Activated T-cell treated with anti-CD3 and anti-CD28 coated beads, Interleukin-2, amount 50 U/mL, for 4 hours (primary cell): ENCODE measurements around the gene IPO11. TPM values are rescaled to one million over a fixed set of nuclear protein-coding genes. Genes with fewer than 3 reads are reported as not detected.
A peak's percentile ranks its signal among the peaks of the same experiment; 100 is the strongest.
"Not testable (repeated sequence)": the region's sequence is repeated elsewhere in the genome, so short reads cannot be mapped to it uniquely, and the experiment has no call there.

Experiments
- ATAC-seq, 2 donors: fragments of 200-7000 bp; cut with Tn5 transposase; one replicate each; pipeline ENCODE4 v1.10.0; 2021
- DNase-seq: peaks from one replicate; pipeline ENCODE4 v3.0.0-alpha.2; 2020
- H3K27me3 Mint-ChIP-seq: one replicate; pipeline ENCODE4 v1.8.0; 2021; ENCODE audit warnings: low read depth, mixed read lengths
- H3K36me3 Mint-ChIP-seq: one replicate; pipeline ENCODE4 v1.8.0; 2022; ENCODE audit warnings: mixed read lengths; ENCODE audit not compliant: insufficient read depth
- H3K4me1 Mint-ChIP-seq: one replicate; pipeline ENCODE4 v1.8.0; 2021; ENCODE audit warnings: low read depth, mixed read lengths
- H3K4me3 Mint-ChIP-seq: one replicate; pipeline ENCODE4 v1.8.0; 2021; ENCODE audit warnings: mild to moderate bottlenecking, moderate library complexity, mixed read lengths
- H3K9me3 Mint-ChIP-seq: one replicate; pipeline ENCODE4 v1.8.0; 2021; ENCODE audit warnings: mixed read lengths
- total RNA-seq, 3 donors: library from RNA; stranded (reverse); gene quantifications; one replicate each; pipeline ENCODE4 v1.2.1, GENCODE V29; 2021

IPO11 gene
- total RNA-seq, 3 donors from 2014 or later: 56.1 to 70.4 (median 60.5) TPM

GRCh38 chr5:62560786-62561185 is 148.2 kb downstream of the IPO11 start:
- H3K27me3 Mint-ChIP-seq: no peaks in the 10 kb centered on the region
- ATAC-seq: no peak
- peaks cover 5% of the 10 kb centered on the region for H3K9me3 Mint-ChIP-seq
- peaks cover 42% of the 10 kb centered on the region for H3K36me3 Mint-ChIP-seq
- no peak overlapping the region for H3K4me3 Mint-ChIP-seq
- DNase-seq: no peak
- no peaks in the 10 kb centered on the region for H3K4me1 Mint-ChIP-seq

GRCh38 chr5:62561896-62562295 is 149.3 kb downstream of the IPO11 start:
- DNase-seq (no peak), ATAC-seq (no peak)
- H3K4me1 Mint-ChIP-seq: no peaks in the 10 kb centered on the region
- peaks cover 11% of the 10 kb centered on the region for H3K9me3 Mint-ChIP-seq
- peaks cover 45% of the 10 kb centered on the region for H3K36me3 Mint-ChIP-seq
- H3K4me3 Mint-ChIP-seq: no peak overlapping the region
- H3K27me3 Mint-ChIP-seq: no peaks in the 10 kb centered on the region

- no peak overlapping the region for H3K4me3 Mint-ChIP-seq
- H3K9me3 Mint-ChIP-seq: peaks cover 17% of the 10 kb centered on the region
- H3K4me1 Mint-ChIP-seq: no peaks in the 10 kb centered on the region
- ATAC-seq (no peak), DNase-seq (no peak)
- H3K27me3 Mint-ChIP-seq: no peaks in the 10 kb centered on the region
- H3K36me3 Mint-ChIP-seq: peaks cover 48% of the 10 kb centered on the region
Measured at GRCh38 chr5:62562867-62563266, 150.3 kb downstream of the IPO11 start.

- Mint-ChIP-seq H3K9me3 (peaks cover 24% of the 10 kb centered on the region), H3K36me3 (peaks cover 56% of the 10 kb centered on the region)
Measured at GRCh38 chr5:62564101-62564500, 151.5 kb downstream of the IPO11 start.

GRCh38 chr5:62565740-62566139 is 153.2 kb downstream of the IPO11 start:
- not testable (repeated sequence) for ATAC-seq, H3K4me3 Mint-ChIP-seq, H3K4me1 Mint-ChIP-seq, H3K27me3 Mint-ChIP-seq, DNase-seq
- H3K36me3 Mint-ChIP-seq: peaks cover 56% of the 10 kb centered on the region
- peaks cover 27% of the 10 kb centered on the region for H3K9me3 Mint-ChIP-seq

More at GRCh38 chr5:62564101-62564500, 151.5 kb downstream of the IPO11 start:
- H3K27me3 Mint-ChIP-seq: no peaks in the 10 kb centered on the region
- H3K4me1 Mint-ChIP-seq: peaks cover 1% of the 10 kb centered on the region
- DNase-seq: no peak
- H3K4me3 Mint-ChIP-seq: no peak overlapping the region
- no peak for ATAC-seq

- Mint-ChIP-seq H3K4me1 (peaks cover 5% of the 10 kb centered on the region), H3K9me3 (peaks cover 27% of the 10 kb centered on the region), H3K36me3 (peaks cover 50% of the 10 kb centered on the region), H3K4me3 (no peak overlapping the region), H3K27me3 (no peaks in the 10 kb centered on the region)
- DNase-seq (no peak), ATAC-seq (no peak)
Measured at GRCh38 chr5:62568143-62568542, 155.6 kb downstream of the IPO11 start.

- Mint-ChIP-seq H3K4me3 (no peak overlapping the region), H3K36me3 (peaks cover 48% of the 10 kb centered on the region)
Measured at GRCh38 chr5:62568800-62569432, 156.4 kb downstream of the IPO11 start.

GRCh38 chr5:62569470-62569869 is 156.9 kb downstream of the IPO11 start:
- H3K9me3 Mint-ChIP-seq: peaks cover 27% of the 10 kb centered on the region
- peaks cover 44% of the 10 kb centered on the region for H3K36me3 Mint-ChIP-seq
- no peaks in the 10 kb centered on the region for H3K27me3 Mint-ChIP-seq
- H3K4me1 Mint-ChIP-seq: peaks cover 8% of the 10 kb centered on the region
- no peak overlapping the region for H3K4me3 Mint-ChIP-seq
- ATAC-seq (peak; percentile 74 to 78), DNase-seq (no peak)

More at GRCh38 chr5:62568800-62569432, 156.4 kb downstream of the IPO11 start:
- H3K4me1 Mint-ChIP-seq: peaks cover 5% of the 10 kb centered on the region
- peak in 1 of 2 donors; percentile 14 for ATAC-seq
- no peaks in the 10 kb centered on the region for H3K27me3 Mint-ChIP-seq
- DNase-seq: no peak
- peaks cover 27% of the 10 kb centered on the region for H3K9me3 Mint-ChIP-seq

GRCh38 chr5:62572918-62573514 is 160.5 kb downstream of the IPO11 start:
- no peak for DNase-seq
- Mint-ChIP-seq H3K27me3 (no peaks in the 10 kb centered on the region), H3K4me3 (no peak overlapping the region), H3K4me1 (peaks cover 25% of the 10 kb centered on the region), H3K9me3 (peaks cover 8% of the 10 kb centered on the region), H3K36me3 (peaks cover 28% of the 10 kb centered on the region)
- ATAC-seq: no peak

GRCh38 chr5:62574599-62574998 is 162.0 kb downstream of the IPO11 start:
- Mint-ChIP-seq H3K4me3 (no peak overlapping the region), H3K9me3 (no peaks in the 10 kb centered on the region), H3K27me3 (no peaks in the 10 kb centered on the region), H3K4me1 (peaks cover 26% of the 10 kb centered on the region), H3K36me3 (peaks cover 17% of the 10 kb centered on the region)
- peak in 1 of 2 donors; percentile 23 for ATAC-seq
- DNase-seq: no peak

GRCh38 chr5:62575066-62575465 is 162.5 kb downstream of the IPO11 start:
- DNase-seq (no peak), ATAC-seq (no peak)
- no peak overlapping the region for H3K4me3 Mint-ChIP-seq
- peaks cover 17% of the 10 kb centered on the region for H3K36me3 Mint-ChIP-seq
- H3K4me1 Mint-ChIP-seq: peaks cover 26% of the 10 kb centered on the region
- no peaks in the 10 kb centered on the region for H3K9me3 Mint-ChIP-seq
- no peaks in the 10 kb centered on the region for H3K27me3 Mint-ChIP-seq

GRCh38 chr5:62575489-62575888 is 162.9 kb downstream of the IPO11 start:
- Mint-ChIP-seq H3K9me3 (no peaks in the 10 kb centered on the region), H3K4me3 (no peak overlapping the region), H3K27me3 (no peaks in the 10 kb centered on the region), H3K36me3 (peaks cover 15% of the 10 kb centered on the region), H3K4me1 (peaks cover 27% of the 10 kb centered on the region)
- ATAC-seq (no peak), DNase-seq (no peak)

GRCh38 chr5:62576570-62577170 is 164.1 kb downstream of the IPO11 start:
- ATAC-seq: peak in 1 of 2 donors; percentile 39
- H3K9me3 Mint-ChIP-seq: no peaks in the 10 kb centered on the region
- DNase-seq: no peak

GRCh38 chr5:62577488-62577887 is 164.9 kb downstream of the IPO11 start:
- ATAC-seq (no peak), DNase-seq (no peak)
- Mint-ChIP-seq H3K9me3 (no peaks in the 10 kb centered on the region), H3K27me3 (no peaks in the 10 kb centered on the region), H3K4me1 (peaks cover 37% of the 10 kb centered on the region), H3K36me3 (peaks cover 22% of the 10 kb centered on the region), H3K4me3 (no peak overlapping the region)

More at GRCh38 chr5:62576570-62577170, 164.1 kb downstream of the IPO11 start:
- Mint-ChIP-seq H3K36me3 (peaks cover 20% of the 10 kb centered on the region), H3K4me3 (no peak overlapping the region), H3K27me3 (no peaks in the 10 kb centered on the region), H3K4me1 (peaks cover 35% of the 10 kb centered on the region)

- no peak for DNase-seq
- Mint-ChIP-seq H3K27me3 (no peaks in the 10 kb centered on the region), H3K36me3 (peaks cover 22% of the 10 kb centered on the region), H3K4me1 (peaks cover 37% of the 10 kb centered on the region), H3K4me3 (peak within 1 kb of the TSS; percentile 59), H3K9me3 (no peaks in the 10 kb centered on the region)
- peak; percentile 48 to 69 for ATAC-seq
Measured at GRCh38 chr5:62578540-62578939, 166.0 kb downstream of the IPO11 start, which contains the start of gene LRRC70. Gene LRRC70 (plus strand): TSS chr5:62578819. CDS start chr5:62579439, 620 bp downstream.
